SK-N-MC (cell line): ENCODE measurements around the gene EDARADD.

Experiments used
- EZH2 ChIP-seq: fragments of 200-600 bp; sonication (generic); IDR thresholded peaks from one replicate; pipeline ENCODE4 v1.6.1; 2017; ENCODE audit warnings: antibody characterized with exemption
- POLR2AphosphoS5 ChIP-seq: IDR thresholded peaks from 2 replicates; pipeline ENCODE4 v1.6.1; 2012; ENCODE audit warnings: mild to moderate bottlenecking, low read depth, low read length, borderline replicate concordance

GRCh38 chr1:236468625-236469024 lies 74.5 kb downstream of the EDARADD start:
- TF ChIP-seq POLR2AphosphoS5 (no peak), EZH2 (no peak)
